HG03469 (cell line): ENCODE results near the gene NR1H2.
"Not testable (repeated sequence)": the region's sequence is repeated elsewhere in the genome, so short reads cannot be mapped to it uniquely, and the experiment has no call there.

ENCODE experiments used
- ATAC-seq: cut with Tn5 transposase; IDR thresholded peaks from one replicate; pipeline ENCODE4 v1.9.1; 2021; ENCODE audit warnings: mild to moderate bottlenecking, moderate library complexity, moderate number of reproducible peaks; ENCODE audit not compliant: unreplicated experiment

NR1H2 gene

DNA sequence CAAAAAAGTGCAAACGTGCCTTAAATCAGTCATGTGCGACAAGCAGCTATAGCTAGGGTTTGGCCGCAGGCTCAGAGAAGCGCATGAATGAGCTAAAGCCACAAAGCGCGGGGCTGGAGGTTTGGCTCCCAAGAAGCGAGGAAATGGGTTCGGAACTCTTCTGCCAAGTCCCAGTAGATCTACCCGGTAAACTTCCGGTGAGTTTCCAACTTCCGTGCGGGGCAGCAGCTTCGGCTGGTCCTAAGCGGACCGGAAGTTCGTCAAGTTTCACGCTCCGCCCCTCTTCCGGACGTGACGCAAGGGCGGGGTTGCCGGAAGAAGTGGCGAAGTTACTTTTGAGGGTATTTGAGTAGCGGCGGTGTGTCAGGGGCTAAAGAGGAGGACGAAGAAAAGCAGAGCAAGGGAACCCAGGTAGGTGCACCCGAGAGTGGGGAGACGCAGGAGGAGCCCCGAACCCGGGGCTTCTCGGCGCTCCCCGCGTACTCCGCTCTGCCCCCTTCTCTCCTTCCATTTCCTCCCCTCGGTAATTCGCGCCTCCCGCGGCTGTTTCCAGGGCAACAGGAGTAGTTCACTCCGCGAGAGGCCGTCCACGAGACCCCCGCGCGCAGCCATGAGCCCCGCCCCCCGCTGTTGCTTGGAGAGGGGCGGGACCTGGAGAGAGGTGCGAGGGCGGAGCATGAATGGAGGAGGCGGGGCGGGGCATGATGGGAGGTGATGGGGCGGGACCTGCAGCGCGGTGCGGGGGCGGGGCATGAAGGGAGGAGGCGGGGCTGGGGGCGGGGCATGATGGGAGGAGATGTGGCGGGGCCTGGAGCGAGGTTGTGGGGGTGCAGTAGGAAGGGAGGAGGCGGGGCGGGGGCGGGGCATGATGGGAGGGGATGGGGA is at the start of gene NR1H2:
Gene NR1H2, plus strand, starts transcription at position 292 of the 885 bp plus-strand sequence. CDS start 1,149 bp downstream, outside the sequence.
- ATAC-seq = peak; percentile 63

DNA sequence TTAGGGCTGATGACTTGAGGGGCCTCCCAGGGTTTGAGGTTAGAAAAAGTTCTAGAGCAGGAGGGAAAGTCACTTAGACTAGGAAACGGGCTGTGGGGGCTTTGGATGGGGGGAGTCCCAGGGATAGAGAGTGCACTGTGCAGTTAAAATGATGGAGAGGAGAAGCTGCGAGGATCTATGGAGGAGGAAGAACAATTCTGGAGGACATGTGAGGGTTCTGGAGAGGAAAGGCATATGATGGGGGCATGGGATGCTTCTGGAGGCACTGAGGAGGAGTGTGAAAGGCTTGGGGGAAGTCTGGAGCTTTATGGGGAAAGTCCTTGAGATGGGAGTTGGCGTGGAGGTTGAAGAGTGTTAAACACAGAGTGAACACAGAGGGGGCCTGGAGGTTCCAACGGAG is 49.2 kb upstream of the NR1H2 start:
- no peak for ATAC-seq

DNA sequence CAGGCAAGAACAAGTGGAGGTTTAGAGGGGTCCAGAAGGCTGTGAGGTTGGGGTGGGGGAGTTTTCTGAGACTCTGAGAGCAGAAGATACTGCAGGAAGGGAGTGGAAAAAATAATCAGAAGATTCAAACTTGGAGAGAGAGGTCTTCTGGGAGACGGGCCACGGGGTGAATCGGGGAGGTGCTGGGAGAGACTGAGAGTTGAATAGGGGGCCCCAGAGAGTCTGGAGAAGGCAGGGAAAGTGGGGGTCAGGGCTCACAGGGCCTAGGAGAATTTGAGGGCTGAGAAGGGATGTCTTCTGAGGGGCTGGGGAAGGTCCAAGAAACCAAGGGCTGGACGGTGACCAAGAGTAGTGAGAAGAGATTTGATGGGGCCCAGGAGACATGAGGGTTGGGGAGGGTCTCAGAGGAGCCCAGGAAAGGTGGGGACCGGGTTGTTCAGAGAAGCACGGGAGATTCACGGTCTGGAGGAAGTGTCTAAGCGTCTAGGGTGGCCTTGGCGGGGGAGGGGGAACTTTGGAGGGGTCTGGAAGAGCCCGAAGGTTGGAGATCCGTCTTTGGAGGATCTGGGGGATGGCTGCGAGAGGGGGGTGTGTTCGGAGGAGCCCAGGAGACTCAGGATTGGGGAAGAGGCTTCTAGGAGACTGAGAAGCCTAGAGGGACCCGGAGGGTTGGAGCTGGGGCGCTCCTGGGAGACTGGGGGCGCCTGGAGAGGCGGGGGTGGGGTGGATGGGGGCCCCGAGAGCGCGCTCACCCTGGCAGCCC is 48.6 kb upstream of the NR1H2 start:
- ATAC-seq = no peak

DNA sequence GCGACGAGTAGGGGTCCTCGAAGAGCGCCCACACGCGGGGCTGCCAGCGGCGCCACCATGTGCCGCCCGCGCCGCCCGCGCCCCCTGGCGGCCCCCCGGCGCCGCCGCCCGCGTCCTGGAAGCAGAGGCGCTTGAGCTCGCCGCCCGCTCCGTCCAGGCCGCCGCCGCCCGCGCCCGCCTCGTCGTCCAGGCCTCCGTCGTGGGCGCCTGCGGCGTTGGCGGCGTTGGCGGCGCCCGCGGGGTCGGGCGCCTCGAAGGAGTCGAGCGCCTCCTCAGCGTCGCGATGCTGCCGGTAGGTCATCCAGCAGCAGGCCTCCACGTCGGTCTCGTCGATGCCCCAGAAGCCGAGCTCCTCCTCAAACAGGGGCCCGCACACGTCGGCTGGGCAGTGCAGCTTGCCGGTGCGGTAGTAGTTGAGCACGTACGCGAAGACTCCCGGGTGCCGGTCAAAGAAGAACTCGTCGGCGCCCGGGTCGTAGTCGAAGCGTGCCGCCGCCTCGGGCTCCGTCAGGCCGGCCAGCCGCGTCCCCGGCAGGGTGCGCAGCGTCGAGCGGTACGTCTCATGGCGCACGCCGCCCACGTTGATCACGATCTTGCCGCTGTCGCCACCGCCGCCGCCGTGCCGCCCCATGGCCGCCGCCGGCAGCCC is 47.9 kb upstream of the NR1H2 start:
- no peak for ATAC-seq

DNA sequence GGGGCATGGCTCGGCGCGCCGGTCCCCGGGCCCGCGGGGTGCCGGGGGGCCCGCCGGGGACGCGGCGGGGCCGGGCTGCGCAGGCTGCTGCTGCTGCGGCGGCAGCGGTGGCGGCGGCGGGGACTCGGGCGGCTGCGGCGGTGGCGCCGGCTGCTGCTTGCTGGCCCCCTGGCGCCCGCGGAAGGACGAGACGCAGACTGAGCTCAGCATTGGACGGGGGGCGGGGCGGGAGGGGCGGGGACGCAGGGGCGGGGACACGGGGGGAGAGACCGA is 47.4 kb upstream of the NR1H2 start:
- no peak for ATAC-seq

DNA sequence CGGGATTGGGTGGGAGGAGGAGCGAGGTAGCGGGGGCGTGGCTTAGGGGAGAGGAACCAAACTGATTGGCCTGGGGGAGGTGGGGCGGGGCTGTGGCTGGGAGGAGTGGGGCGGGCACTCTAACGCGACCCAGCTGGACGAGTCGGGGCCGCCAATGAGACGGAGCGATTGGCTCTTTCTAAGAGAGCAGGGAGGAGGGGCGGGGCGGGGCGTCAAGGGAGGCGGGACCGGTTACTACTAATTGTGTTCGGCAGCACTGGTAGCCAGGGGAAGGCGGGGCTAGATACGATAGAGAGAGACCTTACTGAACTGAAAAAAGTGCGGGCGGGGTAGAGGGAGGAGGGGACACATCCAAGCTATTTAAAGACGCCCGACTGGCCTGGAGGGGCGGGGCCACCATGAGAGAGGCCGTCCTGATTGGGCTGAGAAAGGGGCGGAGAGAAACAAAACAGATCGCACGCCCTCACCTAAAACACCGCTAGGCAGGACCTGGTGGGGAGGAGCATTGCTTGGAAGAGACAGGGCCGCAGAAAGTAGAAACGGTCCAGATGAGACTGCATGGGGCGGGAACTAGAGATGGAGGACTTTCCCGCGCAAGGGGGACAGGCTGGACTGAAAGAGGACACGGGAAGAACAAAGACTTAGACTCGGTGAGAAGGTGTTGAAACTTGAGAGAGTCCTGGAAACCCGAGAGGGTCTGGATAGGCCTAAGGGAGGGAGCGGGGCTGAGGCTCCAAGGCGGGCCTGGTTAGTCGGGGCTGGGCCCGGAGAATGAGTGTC is 46.9 kb upstream of the NR1H2 start, which contains the start of gene KCNC3:
Gene KCNC3, minus strand, starts transcription at position 232 of the 780 bp plus-strand sequence. CDS start 295 bp downstream, outside the sequence.
- peak; percentile 23 for ATAC-seq

DNA sequence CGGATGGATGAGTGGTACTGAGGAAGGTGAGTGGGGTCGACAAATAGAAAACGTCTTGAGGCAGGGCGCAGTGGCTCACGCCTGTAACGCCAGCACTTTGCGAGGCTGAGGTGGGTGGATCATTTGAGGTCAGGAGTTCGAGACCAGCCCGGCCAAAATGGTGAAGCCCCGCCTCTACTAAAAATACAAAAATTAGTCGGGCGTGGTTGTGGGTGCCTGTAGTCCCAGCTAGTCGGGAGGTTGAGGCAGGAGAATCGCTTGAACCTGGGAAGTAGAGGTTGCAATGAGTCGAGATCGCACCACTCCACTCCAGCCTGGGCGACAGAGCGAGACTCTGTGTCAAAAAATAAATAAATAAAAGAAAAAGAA is 46.3 kb upstream of the NR1H2 start:
- not testable (repeated sequence) for ATAC-seq

DNA sequence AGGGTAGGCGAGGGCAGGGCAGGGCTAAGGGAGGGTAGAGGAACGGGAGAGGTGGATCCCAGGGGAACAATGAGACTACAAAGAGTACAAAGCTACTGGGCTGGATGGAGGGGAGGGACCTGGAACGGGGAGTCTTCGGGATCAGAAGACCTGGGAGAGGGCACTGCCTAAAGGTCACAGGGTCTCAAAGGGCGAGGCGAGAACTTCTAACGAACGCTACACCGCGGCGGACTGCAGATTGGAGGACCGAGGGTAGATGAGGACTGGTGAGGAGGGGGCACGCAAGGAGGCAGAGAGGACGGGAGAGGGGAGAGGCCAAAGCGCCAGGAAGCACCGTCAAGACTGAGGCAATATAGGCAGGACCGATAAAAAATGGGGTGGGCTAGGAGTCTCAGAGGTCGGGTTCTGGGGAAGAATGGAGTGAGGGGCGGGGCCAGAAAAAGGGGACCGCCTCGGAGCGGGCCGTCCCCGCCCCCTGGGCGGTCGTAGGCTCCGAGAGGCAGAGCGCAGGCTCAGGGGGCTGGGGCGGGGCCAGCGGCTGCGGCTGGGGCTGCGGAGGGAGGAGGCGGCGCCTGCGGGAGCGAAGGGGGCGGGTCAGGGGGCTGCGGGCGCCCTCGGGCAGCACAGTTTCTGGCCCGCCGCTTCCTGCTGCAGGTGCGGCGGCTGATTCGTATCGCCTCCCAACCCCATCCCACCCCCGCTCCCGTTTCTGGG is 45.7 kb upstream of the NR1H2 start:
- ATAC-seq = no peak

DNA sequence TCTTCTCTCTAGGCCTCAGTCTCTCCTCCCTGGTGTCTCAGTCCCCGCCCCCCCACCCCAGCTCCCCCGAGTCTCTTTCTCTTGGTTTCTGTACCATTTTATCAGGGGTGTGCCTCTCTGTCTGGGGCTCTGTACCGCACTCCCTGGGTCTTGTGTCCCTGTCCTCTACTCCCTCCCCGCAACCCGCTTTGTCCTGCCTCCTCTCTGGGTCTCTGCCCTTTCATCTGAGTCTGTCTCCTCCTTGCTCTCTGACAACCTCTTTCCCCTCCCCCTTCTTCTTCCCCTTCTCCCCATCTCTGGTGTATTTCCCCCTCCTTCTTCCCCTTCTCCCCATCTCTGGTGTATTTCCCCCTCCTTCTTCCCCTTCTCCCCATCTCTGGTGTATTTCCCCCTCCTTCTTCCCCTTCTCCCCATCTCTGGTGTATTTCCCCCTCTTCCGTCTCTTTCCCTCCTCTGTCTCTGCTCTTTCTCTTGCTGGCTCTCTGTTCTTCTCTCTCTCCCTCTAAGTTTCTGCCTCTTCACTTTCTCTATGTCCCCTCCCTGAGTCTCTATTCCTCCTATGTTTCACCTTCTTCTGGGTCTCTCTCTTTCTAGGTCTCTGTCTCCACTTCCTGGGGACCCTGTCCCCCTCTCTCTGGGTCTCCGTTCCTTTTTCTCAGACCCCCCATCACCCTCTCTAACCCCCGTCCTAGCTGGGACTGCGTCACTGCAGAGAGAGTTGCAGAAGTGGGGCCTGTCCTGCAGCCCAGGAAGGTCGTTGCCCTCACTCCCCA is 44.9 kb upstream of the NR1H2 start:
- ATAC-seq = no peak

DNA sequence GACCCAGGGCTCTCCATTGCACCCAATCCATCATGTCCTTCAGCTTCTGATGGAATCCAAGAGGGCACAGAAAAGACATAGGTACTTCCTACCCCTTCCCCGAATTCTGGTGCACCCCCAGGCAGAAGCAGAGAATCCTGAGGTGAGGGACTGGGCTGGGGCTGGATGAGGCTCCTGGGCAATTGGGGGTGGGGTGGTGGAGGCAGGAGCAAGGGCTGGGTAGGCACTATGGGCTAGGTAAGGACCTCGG is 44.3 kb upstream of the NR1H2 start:
- no peak for ATAC-seq

DNA sequence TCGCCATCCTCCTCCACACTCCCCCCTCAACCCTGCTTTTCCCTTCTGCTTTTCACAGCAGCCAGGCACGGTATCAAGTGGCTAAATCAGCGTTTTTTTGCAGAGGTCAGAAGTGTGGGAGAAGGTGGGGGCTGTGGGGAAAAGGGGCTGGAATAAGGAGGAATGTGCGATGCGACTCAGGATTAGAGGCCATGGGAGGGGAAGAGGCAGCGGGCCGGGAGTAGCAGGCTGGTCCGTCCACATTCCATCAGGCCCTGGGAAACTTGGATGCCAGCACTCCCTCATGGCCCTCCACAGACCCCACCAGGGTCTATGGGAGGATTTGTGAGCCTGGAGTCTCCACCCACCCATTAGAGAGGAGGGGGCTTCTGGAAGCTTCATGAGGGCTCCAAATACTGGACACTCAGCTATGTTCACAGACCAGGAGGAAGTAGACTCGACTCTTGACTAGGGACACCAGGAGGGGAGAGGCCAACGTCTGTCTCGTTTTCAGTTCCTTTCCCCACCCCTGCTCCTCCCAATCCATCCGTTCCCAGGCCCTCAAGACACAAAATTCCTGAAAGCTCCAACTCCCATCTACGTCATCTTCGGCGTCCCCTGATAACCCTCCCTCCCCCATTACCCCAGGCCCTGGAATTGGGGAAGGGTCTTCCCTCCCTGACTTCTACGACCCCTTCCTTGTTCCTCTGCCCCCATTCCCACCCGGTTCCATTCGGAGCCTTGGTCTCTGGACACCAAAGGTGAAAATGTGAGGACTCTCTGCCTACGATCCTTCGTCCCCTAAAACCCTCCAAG is 43.8 kb upstream of the NR1H2 start:
- ATAC-seq = no peak

DNA sequence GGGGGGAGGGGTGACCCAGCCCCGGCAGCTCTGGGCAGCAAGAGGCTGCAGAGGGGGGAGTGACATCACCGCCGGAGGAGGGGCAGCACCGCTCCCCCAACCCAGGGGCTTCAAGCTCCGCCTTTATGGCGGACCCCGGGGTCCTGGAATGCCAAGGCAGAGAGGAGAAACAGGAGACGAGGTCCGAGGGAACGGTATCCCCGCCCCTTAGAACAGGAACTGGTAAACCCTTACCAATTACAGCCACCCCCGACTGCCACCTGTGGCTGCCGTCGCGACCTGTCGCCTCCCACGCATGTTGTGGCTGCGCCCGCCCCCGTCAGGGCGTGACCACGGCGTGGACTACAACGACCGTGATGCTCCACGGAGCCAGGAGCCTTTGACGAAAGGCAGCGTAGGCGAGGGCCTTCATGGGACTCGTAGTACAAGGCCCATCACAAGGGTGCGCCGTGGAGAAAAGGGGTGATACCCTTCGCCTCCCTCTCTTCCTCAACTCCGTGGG is 43.0 kb upstream of the NR1H2 start:
- peak; percentile 33 for ATAC-seq

DNA sequence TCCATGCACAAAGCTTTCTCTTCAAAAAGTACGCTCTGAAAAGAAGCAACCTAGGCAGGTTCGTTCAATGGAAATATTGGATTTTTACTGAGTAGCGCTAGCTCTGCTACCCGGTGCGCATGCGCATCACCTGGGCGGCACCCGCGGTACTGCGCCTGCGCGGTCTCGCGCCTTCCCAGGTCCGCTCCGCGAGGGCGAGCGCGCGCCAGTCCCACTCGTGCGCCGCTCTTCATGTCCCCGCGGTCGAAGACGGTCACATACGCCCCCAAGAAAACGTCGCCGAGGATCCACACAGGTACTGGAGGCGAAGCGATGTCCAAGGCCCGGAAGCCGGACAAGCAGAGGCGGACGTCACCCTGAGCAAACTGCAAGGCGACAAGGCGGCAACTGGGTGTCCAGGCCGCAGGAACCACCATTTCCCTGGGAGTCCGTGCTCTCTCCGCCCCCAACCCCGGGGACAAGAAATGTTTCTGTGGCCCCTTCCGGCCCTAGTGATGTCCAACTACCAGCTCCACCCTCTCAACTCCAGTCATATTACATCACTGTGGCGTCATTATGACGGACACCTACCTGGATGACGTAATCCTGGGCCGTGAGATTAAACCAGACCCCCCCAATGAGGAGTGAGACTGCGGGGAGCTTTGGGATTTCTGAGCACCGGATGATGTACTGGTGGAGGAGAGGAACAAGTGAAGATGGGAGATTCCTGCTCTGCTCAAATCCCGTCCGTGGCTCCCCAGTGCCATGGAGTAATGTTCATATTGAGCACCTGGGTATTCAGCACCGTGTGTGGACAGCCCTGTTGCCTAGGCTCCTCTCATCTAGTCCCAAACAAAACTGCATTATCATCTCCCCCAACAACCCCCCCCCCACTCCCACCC is 42.3 kb upstream of the NR1H2 start:
- ATAC-seq = peak; percentile 17

DNA sequence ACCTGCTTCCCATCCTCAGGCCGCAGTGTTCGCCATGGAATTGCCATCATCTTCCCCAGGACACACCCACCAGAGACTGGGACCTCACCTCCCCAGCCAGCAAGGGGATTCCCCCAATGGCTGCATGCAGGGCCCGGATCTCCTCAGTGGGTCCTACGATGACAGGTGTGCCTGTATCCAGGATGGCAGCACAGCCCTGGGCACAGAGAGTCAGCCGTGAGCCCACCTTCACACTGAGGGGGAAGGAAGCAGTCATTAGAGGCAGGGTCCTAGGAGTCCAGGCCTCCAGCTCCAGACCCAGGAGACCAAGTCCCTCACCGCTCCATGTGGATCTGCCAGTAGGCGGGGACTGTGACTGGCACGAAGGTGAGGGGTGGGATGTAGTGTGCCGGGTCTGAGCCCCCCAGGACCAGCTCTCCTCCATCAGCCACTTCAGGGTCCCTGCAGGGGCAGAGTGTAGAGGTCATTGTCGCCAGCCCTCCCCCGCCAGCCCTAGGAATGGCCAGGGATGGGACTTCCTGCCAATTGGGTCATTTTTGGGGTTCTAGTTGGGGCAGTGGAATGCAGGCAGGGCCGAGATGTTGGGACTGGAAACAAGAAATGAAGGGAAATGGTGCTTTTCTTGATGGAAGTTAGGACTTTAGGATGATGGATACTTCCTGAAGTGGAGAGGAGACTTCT is 41.4 kb upstream of the NR1H2 start:
- no peak for ATAC-seq

DNA sequence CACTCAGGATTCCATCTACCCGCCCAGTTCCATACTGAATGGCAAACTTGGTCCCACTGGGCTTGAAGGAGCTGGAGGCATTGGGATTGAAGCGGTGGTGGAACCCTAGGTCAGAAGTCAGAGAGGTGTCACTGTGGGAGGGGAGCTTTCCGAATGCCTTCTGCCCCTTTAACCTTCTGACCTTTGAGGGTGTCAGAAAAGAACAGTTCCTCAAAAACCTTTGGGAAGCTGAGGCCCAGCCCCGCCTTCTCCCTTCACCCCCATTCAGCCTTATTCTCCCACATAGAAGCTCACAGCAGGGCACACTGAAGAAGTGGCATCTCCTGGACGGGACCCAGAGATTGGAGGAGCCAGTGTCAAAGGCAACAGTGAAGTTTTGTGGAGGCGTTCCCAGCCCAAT is 39.2 kb upstream of the NR1H2 start:
- not testable (repeated sequence) for ATAC-seq

DNA sequence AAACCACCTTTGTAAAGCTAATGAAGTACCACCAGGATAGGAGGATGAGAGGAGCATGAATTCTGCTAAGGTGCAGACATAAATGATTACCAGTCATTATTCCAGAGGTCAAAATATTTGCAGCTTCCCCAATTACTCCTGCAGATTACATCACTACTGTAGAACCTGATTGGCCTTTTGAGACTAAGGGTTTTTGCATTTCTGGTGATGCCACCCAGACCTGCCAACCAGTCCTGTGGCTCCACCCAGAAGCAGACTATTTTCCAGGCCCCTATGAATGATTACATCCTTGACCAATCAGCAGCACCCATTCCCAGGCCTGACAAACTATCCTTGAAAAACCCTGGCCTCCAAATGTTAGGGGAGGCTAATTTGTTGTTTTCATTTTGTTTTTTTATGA is 35.9 kb upstream of the NR1H2 start:
- ATAC-seq = no peak

DNA sequence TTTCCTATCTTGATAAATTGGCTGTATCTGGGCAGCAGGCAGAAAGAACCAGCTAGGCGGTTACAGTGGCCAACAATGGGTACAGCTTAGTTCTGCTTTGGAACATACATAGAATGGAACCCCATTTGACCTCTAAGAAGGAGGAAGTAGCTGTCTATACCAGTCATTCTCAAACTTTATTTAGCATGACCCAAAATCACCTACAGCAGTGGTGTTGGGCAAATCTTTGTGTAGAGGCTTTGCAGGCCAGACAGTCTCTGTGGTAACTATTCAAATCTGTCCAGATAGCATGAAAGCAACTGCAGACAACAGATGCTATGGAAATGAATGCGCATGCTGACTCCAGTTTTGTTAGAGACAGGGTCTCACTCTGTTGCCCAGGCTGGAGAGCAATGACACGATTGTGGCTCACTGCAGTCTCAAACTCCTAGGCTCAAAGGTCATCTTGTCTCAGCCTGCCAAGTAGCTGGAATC is 35.1 kb upstream of the NR1H2 start:
- peak; percentile 40 for ATAC-seq
